Activated CD8-positive, alpha-beta T cell treated with anti-CD3 and anti-CD28 coated beads for 36 hours (primary cell): ENCODE measurements around the gene WDR88. TPM values are rescaled to one million over a fixed set of nuclear protein-coding genes. Genes with fewer than 3 reads are reported as not detected.

Experiments used
- ATAC-seq: fragments of 200-7000 bp; cut with Tn5 transposase; one replicate; pipeline ENCODE4 v1.10.0; 2021; ENCODE audit warnings: mild to moderate bottlenecking, moderate library complexity
- CTCF ChIA-PET: fragments of 350-600 bp; sonication (Branson Sonifier 250); formaldehyde crosslinking; loops from one replicate; lab custom pipeline; 2021; ENCODE audit warnings: antibody characterized with exemption; lab: Charles Lee
- POLR2A ChIA-PET: fragments of 350-600 bp; sonication (Branson Sonifier 250); formaldehyde crosslinking; loops from one replicate; lab custom pipeline; 2021; ENCODE audit warnings: antibody characterized with exemption; lab: Charles Lee
- DNase-seq: peaks from one replicate; pipeline ENCODE4 v3.0.0-alpha.2; 2020
- H3K27ac Mint-ChIP-seq: one replicate; pipeline ENCODE4 v1.8.0; 2021; ENCODE audit warnings: mild to moderate bottlenecking, mixed read lengths
- H3K27me3 Mint-ChIP-seq: one replicate; pipeline ENCODE4 v1.8.0; 2021; ENCODE audit warnings: mixed read lengths
- H3K36me3 Mint-ChIP-seq: one replicate; pipeline ENCODE4 v1.8.0; 2021; ENCODE audit warnings: low read depth, mixed read lengths
- H3K4me1 Mint-ChIP-seq: one replicate; pipeline ENCODE4 v1.8.0; 2021; ENCODE audit warnings: low read depth, mixed read lengths
- H3K4me3 Mint-ChIP-seq: one replicate; pipeline ENCODE4 v1.8.0; 2021; ENCODE audit warnings: mild to moderate bottlenecking, moderate library complexity, mixed read lengths
- H3K9me3 Mint-ChIP-seq: one replicate; pipeline ENCODE4 v1.8.0; 2021; ENCODE audit warnings: mixed read lengths
- CTCF ChIP-seq: fragments of 200-600 bp; IDR thresholded peaks from one replicate; pipeline ENCODE4 v1.8.0; 2022; ENCODE audit warnings: antibody characterized with exemption, mild to moderate bottlenecking
- intact Hi-C: fragments of 100-400 bp; cut with micrococcal nuclease; formaldehyde crosslinking; loops from one replicate; pipeline ENCODE4 v1.10.0; 2022
- total RNA-seq, 2 experiments: library from RNA; stranded (reverse); gene quantifications; one replicate each; pipeline ENCODE4 v1.2.3, GENCODE V29; 2021

WDR88 gene
- total RNA-seq, 2 experiments from 2014 or later = not detected

- ATAC-seq = no peak
- no peaks in the 10 kb centered on the region for H3K9me3 Mint-ChIP-seq
Measured at GRCh38 chr19:33132425-33132824, 511 bp downstream of the WDR88 start.

GRCh38 chr19:33133438-33134031 is 1.6 kb downstream of the WDR88 start:
- no peak for DNase-seq
- peaks cover 6% of the 10 kb centered on the region for H3K36me3 Mint-ChIP-seq
- H3K4me1 Mint-ChIP-seq = peaks cover 19% of the 10 kb centered on the region
- CTCF ChIA-PET = interaction anchor here (3.3 kb wide), 1 partner anchor 50 kb away, joined by 14 read pairs; no protein-coding TSS in a partner anchor
- intact Hi-C loops = no loop called here
- POLR2A ChIA-PET = no interaction called here
- H3K9me3 Mint-ChIP-seq = no peaks in the 10 kb centered on the region
- TF ChIP-seq CTCF = no peak
- peak overlapping the region; percentile 63 for H3K4me3 Mint-ChIP-seq
- H3K27ac Mint-ChIP-seq = no peak overlapping the region
- H3K27me3 Mint-ChIP-seq = no peaks in the 10 kb centered on the region
- ATAC-seq = no peak

More at GRCh38 chr19:33132425-33132824, 511 bp downstream of the WDR88 start:
- POLR2A ChIA-PET = no interaction called here
- Mint-ChIP-seq H3K27me3 (no peaks in the 10 kb centered on the region), H3K4me3 (no peak overlapping the region), H3K4me1 (peaks cover 18% of the 10 kb centered on the region), H3K36me3 (peaks cover 9% of the 10 kb centered on the region), H3K27ac (peak overlapping the region; percentile 77)
- intact Hi-C loops = no loop called here
- CTCF ChIA-PET = interaction anchor here (0.8 kb wide), 1 partner anchor 52 kb away, joined by 3 read pairs; no protein-coding TSS in a partner anchor
- no peak for TF ChIP-seq CTCF
- no peak for DNase-seq

GRCh38 chr19:33134571-33135041 is 2.7 kb downstream of the WDR88 start:
- POLR2A ChIA-PET = no interaction called here
- CTCF ChIA-PET = interaction anchor here (0.7 to 3.3 kb wide), 5 partner anchors 8 to 296 kb away, joined by 3 to 14 read pairs (median 4); no protein-coding TSS in a partner anchor
- H3K4me1 Mint-ChIP-seq = peaks cover 19% of the 10 kb centered on the region
- no peaks in the 10 kb centered on the region for H3K9me3 Mint-ChIP-seq
- intact Hi-C loops = no loop called here
- H3K36me3 Mint-ChIP-seq = peaks cover 4% of the 10 kb centered on the region
- H3K4me3 Mint-ChIP-seq = peak overlapping the region; percentile 63
- no peak for TF ChIP-seq CTCF
- H3K27ac Mint-ChIP-seq = peak overlapping the region; percentile 82
- ATAC-seq (peak; percentile 96), DNase-seq (peak; percentile 89)
- no peaks in the 10 kb centered on the region for H3K27me3 Mint-ChIP-seq

- intact Hi-C loops = no loop called here
- ATAC-seq = no peak
- no peak for DNase-seq
- H3K4me1 Mint-ChIP-seq = peaks cover 15% of the 10 kb centered on the region
- no peak for TF ChIP-seq CTCF
- H3K9me3 Mint-ChIP-seq = no peaks in the 10 kb centered on the region
- H3K36me3 Mint-ChIP-seq = no peaks in the 10 kb centered on the region
- peaks cover 2% of the 10 kb centered on the region for H3K27me3 Mint-ChIP-seq
- ChIA-PET POLR2A (no interaction called here), CTCF (interaction anchor here (6.7 kb wide), 1 partner anchor 45 kb away, joined by 26 read pairs; no protein-coding TSS in a partner anchor)
- no peak overlapping the region for H3K4me3 Mint-ChIP-seq
- no peak overlapping the region for H3K27ac Mint-ChIP-seq
Measured at GRCh38 chr19:33139165-33139564, 7.3 kb downstream of the WDR88 start.

GRCh38 chr19:33143897-33144405 is 12.0 kb downstream of the WDR88 start:
- Mint-ChIP-seq H3K9me3 (no peaks in the 10 kb centered on the region), H3K4me1 (peaks cover 4% of the 10 kb centered on the region), H3K27me3 (peaks cover 3% of the 10 kb centered on the region), H3K36me3 (no peaks in the 10 kb centered on the region), H3K27ac (no peak overlapping the region), H3K4me3 (no peak overlapping the region)
- CTCF ChIA-PET = interaction anchor here (0.7 to 9.1 kb wide), 26 partner anchors 9 to 263 kb away, joined by 3 to 83 read pairs (median 4); partner anchors contain the start of gene CEBPG
- peak; percentile 93 for TF ChIP-seq CTCF
- peak; percentile 100 for ATAC-seq
- POLR2A ChIA-PET = interaction anchor here (0.9 to 1.4 kb wide), 2 partner anchors 13 to 32 kb away, joined by 3 to 6 read pairs; no protein-coding TSS in a partner anchor
- peak; percentile 76 for DNase-seq
- intact Hi-C loops = loop anchor here (5.0 to 10.0 kb wide), 2 partner anchors 38 to 261 kb away; no protein-coding TSS in a partner anchor
